ENCODE measurements around the gene TCFL5.

DNA sequence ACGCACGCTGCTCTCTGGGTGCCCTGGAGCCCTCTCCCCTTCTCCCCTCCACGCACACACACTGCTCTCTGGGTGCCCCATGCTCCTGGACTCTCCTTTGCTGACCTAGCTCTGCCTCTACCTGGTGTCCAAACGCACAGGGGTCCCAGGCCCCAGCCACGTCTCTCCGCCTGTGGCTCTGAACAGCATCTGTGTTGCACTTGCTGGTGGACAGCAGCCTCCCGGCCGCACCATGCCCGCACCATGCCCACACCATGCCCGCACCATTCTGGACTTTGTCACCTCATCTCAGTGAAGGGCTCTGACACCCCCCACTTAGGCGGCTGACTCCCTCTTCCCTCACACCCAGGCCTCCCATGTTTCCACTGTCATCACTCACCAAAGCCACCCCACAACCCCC is 21.8 kb downstream of the TCFL5 start:
- TF ChIP-seq, protein P1, sequence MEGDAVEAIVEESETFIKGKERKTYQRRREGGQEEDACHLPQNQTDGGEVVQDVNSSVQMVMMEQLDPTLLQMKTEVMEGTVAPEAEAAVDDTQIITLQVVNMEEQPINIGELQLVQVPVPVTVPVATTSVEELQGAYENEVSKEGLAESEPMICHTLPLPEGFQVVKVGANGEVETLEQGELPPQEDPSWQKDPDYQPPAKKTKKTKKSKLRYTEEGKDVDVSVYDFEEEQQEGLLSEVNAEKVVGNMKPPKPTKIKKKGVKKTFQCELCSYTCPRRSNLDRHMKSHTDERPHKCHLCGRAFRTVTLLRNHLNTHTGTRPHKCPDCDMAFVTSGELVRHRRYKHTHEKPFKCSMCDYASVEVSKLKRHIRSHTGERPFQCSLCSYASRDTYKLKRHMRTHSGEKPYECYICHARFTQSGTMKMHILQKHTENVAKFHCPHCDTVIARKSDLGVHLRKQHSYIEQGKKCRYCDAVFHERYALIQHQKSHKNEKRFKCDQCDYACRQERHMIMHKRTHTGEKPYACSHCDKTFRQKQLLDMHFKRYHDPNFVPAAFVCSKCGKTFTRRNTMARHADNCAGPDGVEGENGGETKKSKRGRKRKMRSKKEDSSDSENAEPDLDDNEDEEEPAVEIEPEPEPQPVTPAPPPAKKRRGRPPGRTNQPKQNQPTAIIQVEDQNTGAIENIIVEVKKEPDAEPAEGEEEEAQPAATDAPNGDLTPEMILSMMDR (IDR thresholded peaks at IDR 0.05; ENCODE audit: low read length), result no peak
- no peak for TF ChIP-seq EZH2 (IDR thresholded peaks at IDR 0.05; ENCODE audit: borderline replicate concordance, low read length)

Measured in OCI-LY1 (cell line).